Calu3 (cell line): ENCODE results near the gene BCL3. TPM values are rescaled to one million over a fixed set of nuclear protein-coding genes. Genes with fewer than 3 reads are reported as not detected.

ENCODE experiments used
- BruUV-seq: library from RNA; stranded (reverse); fragments of 400-500 nt; replicated peaks from 2 replicates; lab custom pipeline; 2021; lab: Mats Ljungman, UMichigan
- CTCF ChIA-PET: fragments of 300-600 bp; sonication (Branson Sonifier 250); formaldehyde crosslinking; loops from one replicate; lab custom pipeline; 2022; ENCODE audit warnings: antibody characterized with exemption; lab: Charles Lee
- DNase-seq: peaks from one replicate; pipeline ENCODE4 v3.0.0; 2022
- H3K27ac Mint-ChIP-seq: one replicate; pipeline ENCODE4 v1.8.0; 2022; ENCODE audit warnings: mixed read lengths; ENCODE audit not compliant: unreplicated experiment
- H3K27me3 Mint-ChIP-seq: one replicate; pipeline ENCODE4 v1.8.0; 2022; ENCODE audit warnings: mixed read lengths; ENCODE audit not compliant: unreplicated experiment
- H3K36me3 Mint-ChIP-seq: one replicate; pipeline ENCODE4 v1.8.0; 2022; ENCODE audit warnings: mild to moderate bottlenecking, moderate library complexity, mixed read lengths; ENCODE audit not compliant: insufficient read depth, unreplicated experiment
- H3K4me1 Mint-ChIP-seq: one replicate; pipeline ENCODE4 v1.8.0; 2022; ENCODE audit warnings: mild to moderate bottlenecking, low read depth, mixed read lengths; ENCODE audit not compliant: unreplicated experiment
- H3K4me3 Mint-ChIP-seq: one replicate; pipeline ENCODE4 v1.8.0; 2022; ENCODE audit warnings: mild to moderate bottlenecking, low read depth, moderate library complexity, mixed read lengths; ENCODE audit not compliant: unreplicated experiment
- H3K9me3 Mint-ChIP-seq: one replicate; pipeline ENCODE4 v1.8.0; 2022; ENCODE audit warnings: low read depth, mixed read lengths; ENCODE audit not compliant: unreplicated experiment
- CTCF ChIP-seq: fragments of 200-600 bp; IDR thresholded peaks from one replicate; pipeline ENCODE4 v1.8.0; 2022; ENCODE audit warnings: antibody characterized with exemption; ENCODE audit not compliant: unreplicated experiment
- intact Hi-C: fragments of 100-400 bp; cut with micrococcal nuclease; formaldehyde crosslinking; loops from one replicate; pipeline ENCODE4 v1.10.0; 2022; ENCODE audit not compliant: unreplicated experiment
- total RNA-seq: library from RNA; stranded (reverse); gene quantifications from 2 replicates; pipeline ENCODE4 v1.2.3, GENCODE V29; 2022

BCL3 gene
- total RNA-seq, 1 experiment from 2014 or later = 37.7 TPM

- no TSS peak for BruUV-seq
- intact Hi-C loops = no loop called here
- Mint-ChIP-seq H3K9me3 (no peaks in the 10 kb centered on the region), H3K27me3 (no peaks in the 10 kb centered on the region), H3K27ac (no peak overlapping the region), H3K36me3 (peaks cover 70% of the 10 kb centered on the region), H3K4me3 (no peak overlapping the region), H3K4me1 (peaks cover 11% of the 10 kb centered on the region)
- no peak for TF ChIP-seq CTCF
- no peak for DNase-seq
- CTCF ChIA-PET = interaction anchor here (0.8 to 1.6 kb wide), 3 partner anchors 12 to 212 kb away, joined by 3 to 6 read pairs (median 4); no protein-coding TSS in a partner anchor
These were observed 34.2 kb downstream of the BCL3 start for GRCh38 chr19:44782729-44783128.

GRCh38 chr19:44783545-44783944, 35.0 kb downstream of the BCL3 start:
- Mint-ChIP-seq H3K4me3 (no peak overlapping the region), H3K27me3 (no peaks in the 10 kb centered on the region), H3K27ac (no peak overlapping the region), H3K9me3 (no peaks in the 10 kb centered on the region), H3K36me3 (peaks cover 65% of the 10 kb centered on the region), H3K4me1 (peaks cover 11% of the 10 kb centered on the region)
- CTCF ChIA-PET = interaction anchor here (0.6 to 1.5 kb wide), 9 partner anchors 9 to 107 kb away, joined by 3 to 6 read pairs (median 5); partner anchors contain the start of gene NECTIN2
- no peak for TF ChIP-seq CTCF
- no peak for DNase-seq
- intact Hi-C loops = no loop called here
- no TSS peak for BruUV-seq

- no peaks in the 10 kb centered on the region for H3K27me3 Mint-ChIP-seq
- CTCF ChIA-PET = interaction anchor here (1.5 kb wide), 2 partner anchors 22 to 62 kb away, joined by 4 to 6 read pairs; no protein-coding TSS in a partner anchor
- intact Hi-C loops = no loop called here
- peaks cover 74% of the 10 kb centered on the region for H3K36me3 Mint-ChIP-seq
- BruUV-seq = no TSS peak
- H3K4me3 Mint-ChIP-seq = no peak overlapping the region
- no peak overlapping the region for H3K27ac Mint-ChIP-seq
- TF ChIP-seq CTCF = no peak
- peaks cover 11% of the 10 kb centered on the region for H3K4me1 Mint-ChIP-seq
- H3K9me3 Mint-ChIP-seq = no peaks in the 10 kb centered on the region
- DNase-seq = no peak
These were observed 36.8 kb downstream of the BCL3 start for GRCh38 chr19:44785271-44785670.

GRCh38 chr19:44785993-44786392, 37.5 kb downstream of the BCL3 start:
- Mint-ChIP-seq H3K4me3 (no peak overlapping the region), H3K27me3 (no peaks in the 10 kb centered on the region), H3K36me3 (peaks cover 72% of the 10 kb centered on the region), H3K9me3 (no peaks in the 10 kb centered on the region), H3K4me1 (peaks cover 11% of the 10 kb centered on the region), H3K27ac (no peak overlapping the region)
- no peak for DNase-seq
- CTCF ChIA-PET = no interaction called here
- TF ChIP-seq CTCF = no peak
- BruUV-seq = no TSS peak
- intact Hi-C loops = no loop called here
